HG03064 (cell line): ENCODE data around the gene KMT2A.
A peak's percentile ranks its signal among the peaks of the same experiment; 100 is the strongest.
"Not testable (repeated sequence)": the region's sequence is repeated elsewhere in the genome, so short reads cannot be mapped to it uniquely, and the experiment has no call there.

ENCODE experiments used
- ATAC-seq: cut with Tn5 transposase; IDR thresholded peaks from one replicate; pipeline ENCODE4 v1.9.1; 2021; ENCODE audit warnings: low read depth; ENCODE audit not compliant: unreplicated experiment

The KMT2A gene

GRCh38 chr11:118434553-118435289 lies 1.6 kb upstream of the KMT2A start:
- no peak for ATAC-seq

- ATAC-seq, result no peak
Measured at GRCh38 chr11:118435290-118435892, 901 bp upstream of the KMT2A start.

- peak; percentile 17 for ATAC-seq
Measured at GRCh38 chr11:118436639-118437207, 431 bp downstream of the KMT2A start.

GRCh38 chr11:118437208-118438125 lies 1.2 kb downstream of the KMT2A start:
- ATAC-seq, result no peak

GRCh38 chr11:118438314-118438931 lies 2.1 kb downstream of the KMT2A start:
- no peak for ATAC-seq

- no peak for ATAC-seq
Measured at GRCh38 chr11:118439646-118440045, 3.4 kb downstream of the KMT2A start.

GRCh38 chr11:118441770-118442275 lies 5.5 kb downstream of the KMT2A start:
- ATAC-seq, result no peak

GRCh38 chr11:118442301-118442700 lies 6.0 kb downstream of the KMT2A start:
- ATAC-seq, result no peak

- no peak for ATAC-seq
Measured at GRCh38 chr11:118442908-118443589, 6.8 kb downstream of the KMT2A start.

- ATAC-seq, result no peak
Measured at GRCh38 chr11:118443590-118444218, 7.4 kb downstream of the KMT2A start.

- ATAC-seq, result no peak
Measured at GRCh38 chr11:118447423-118447822, 11.1 kb downstream of the KMT2A start.

GRCh38 chr11:118448294-118448693 lies 12.0 kb downstream of the KMT2A start:
- peak; percentile 88 for ATAC-seq

GRCh38 chr11:118449316-118449918 lies 13.1 kb downstream of the KMT2A start:
- no peak for ATAC-seq

- ATAC-seq, result no peak
Measured at GRCh38 chr11:118450451-118450850, 14.2 kb downstream of the KMT2A start.

- no peak for ATAC-seq
Measured at GRCh38 chr11:118462178-118462577, 25.9 kb downstream of the KMT2A start.

- ATAC-seq, result not testable (repeated sequence)
Measured at GRCh38 chr11:118468968-118469367, 32.7 kb downstream of the KMT2A start.

GRCh38 chr11:118471030-118471429 lies 34.7 kb downstream of the KMT2A start:
- ATAC-seq, result no peak

- ATAC-seq, result no peak
Measured at GRCh38 chr11:118473537-118473936, 37.2 kb downstream of the KMT2A start.

GRCh38 chr11:118476676-118477075 lies 40.4 kb downstream of the KMT2A start:
- no peak for ATAC-seq
